Mesenchymal stem cell (in vitro differentiated cells and primary cell): Measurements from ENCODE around the gene DGKD. TPM values are rescaled to one million over a fixed set of nuclear protein-coding genes. Genes with fewer than 3 reads are reported as not detected.

Source experiments
- DNase-seq: peaks from one replicate; pipeline ENCODE4 v3.0.0-alpha.2; 2013
- H2AFZ ChIP-seq: one replicate; pipeline ENCODE4 v1.6.1; 2013; ENCODE audit warnings: low read depth, mild to moderate bottlenecking, control low read depth, inconsistent platforms, low read length, moderate library complexity
- H2AK5ac ChIP-seq: 2 replicates; pipeline ENCODE4 v1.6.1; 2013; ENCODE audit warnings: low read length, moderate library complexity, mild to moderate bottlenecking, inconsistent platforms; ENCODE audit not compliant: severe bottlenecking
- H2BK120ac ChIP-seq: one replicate; pipeline ENCODE4 v1.6.1; 2013; ENCODE audit warnings: low read depth, mild to moderate bottlenecking, inconsistent platforms, low read length, moderate library complexity
- H2BK12ac ChIP-seq, 2 experiments: one replicate each; pipeline ENCODE4 v1.6.1; 2013; ENCODE audit warnings: inconsistent platforms in 2 of 2, low read length in 2 of 2, mild to moderate bottlenecking in 2 of 2, moderate library complexity in 2 of 2, control low read depth in 1 of 2
- H2BK15ac ChIP-seq: one replicate; pipeline ENCODE4 v1.6.1; 2013; ENCODE audit warnings: mild to moderate bottlenecking, low read depth, inconsistent platforms; ENCODE audit not compliant: poor library complexity, severe bottlenecking
- H2BK5ac ChIP-seq: 2 replicates; pipeline ENCODE4 v1.6.1; 2013; ENCODE audit warnings: low read depth, mild to moderate bottlenecking, low read length, control low read depth, inconsistent platforms; ENCODE audit not compliant: poor library complexity, severe bottlenecking
- H3K14ac ChIP-seq, 2 experiments: one replicate each; pipeline ENCODE4 v1.6.1; 2013; ENCODE audit warnings: inconsistent platforms in 2 of 2, low read length in 2 of 2, control low read depth in 1 of 2, mild to moderate bottlenecking in 1 of 2, moderate library complexity in 1 of 2
- H3K18ac ChIP-seq, 2 experiments: one replicate each; pipeline ENCODE4 v1.6.1; 2013; ENCODE audit warnings: inconsistent platforms in 2 of 2, low read length in 2 of 2, control low read depth in 1 of 2, low read depth in 1 of 2, mild to moderate bottlenecking in 1 of 2
- H3K23ac ChIP-seq, 2 experiments: one replicate each; pipeline ENCODE4 v1.6.1; 2013; ENCODE audit warnings: inconsistent platforms in 2 of 2, low read length in 2 of 2, mild to moderate bottlenecking in 2 of 2, moderate library complexity in 2 of 2, control low read depth in 1 of 2
- H3K27ac ChIP-seq: 2 replicates; pipeline ENCODE4 v1.5.1; 2013; ENCODE audit warnings: mild to moderate bottlenecking, moderate library complexity, low read length, control low read depth, inconsistent platforms; ENCODE audit not compliant: poor library complexity, severe bottlenecking
- H3K27me3 ChIP-seq, 2 experiments: 2 replicates each; pipeline versions ENCODE4 v1.6.1 to v1.7.0; 2013; ENCODE audit warnings: low read length in 2 of 2, mild to moderate bottlenecking in 2 of 2, moderate library complexity in 2 of 2, control low read depth in 1 of 2, inconsistent platforms in 1 of 2; ENCODE audit not compliant: control insufficient read depth in 1 of 2, insufficient read depth in 1 of 2
- H3K36me3 ChIP-seq, 2 experiments: 2 replicates each; pipeline versions ENCODE4 v1.6.1 to v1.7.0; 2013; ENCODE audit warnings: low read length in 2 of 2, control low read depth in 1 of 2, inconsistent platforms in 1 of 2, low read depth in 1 of 2, mild to moderate bottlenecking in 1 of 2; ENCODE audit not compliant: insufficient read depth in 2 of 2, control insufficient read depth in 1 of 2
- H3K4ac ChIP-seq, 2 experiments: one replicate each; pipeline ENCODE4 v1.6.1; 2013; ENCODE audit warnings: inconsistent platforms in 2 of 2, low read length in 2 of 2, mild to moderate bottlenecking in 2 of 2, moderate library complexity in 2 of 2, control low read depth in 1 of 2, low read depth in 1 of 2
- H3K4me1 ChIP-seq: 2 replicates; pipeline ENCODE4 v1.6.1; 2013; ENCODE audit warnings: low read depth, low read length, control low read depth; ENCODE audit not compliant: control insufficient read depth, insufficient read depth
- H3K4me2 ChIP-seq: 2 replicates; pipeline ENCODE4 v1.6.1; 2013; ENCODE audit warnings: low read length, mild to moderate bottlenecking, inconsistent platforms; ENCODE audit not compliant: poor library complexity, severe bottlenecking
- H3K4me3 ChIP-seq, 2 experiments: 2 replicates each; pipeline versions ENCODE4 v1.5.1 to v1.7.0; 2013; ENCODE audit warnings: low read length in 2 of 2, mild to moderate bottlenecking in 2 of 2, control low read depth in 1 of 2, low read depth in 1 of 2; ENCODE audit not compliant: insufficient read depth in 1 of 2
- H3K79me1 ChIP-seq: replicated peaks from 2 replicates; pipeline ENCODE4 v1.6.1; 2013; ENCODE audit warnings: mild to moderate bottlenecking, control low read depth, low read length, inconsistent platforms; ENCODE audit not compliant: poor library complexity, severe bottlenecking
- H3K9ac ChIP-seq: 2 replicates; pipeline ENCODE4 v1.7.0; 2013; ENCODE audit warnings: mild to moderate bottlenecking, low read length, moderate library complexity
- H3K9me3 ChIP-seq: 2 replicates; pipeline ENCODE4 v1.7.0; 2013; ENCODE audit warnings: mild to moderate bottlenecking, low read length; ENCODE audit not compliant: control insufficient read depth
- H4K8ac ChIP-seq: one replicate; pipeline ENCODE4 v1.6.1; 2013; ENCODE audit warnings: inconsistent platforms, mild to moderate bottlenecking, low read length, moderate library complexity
- H4K91ac ChIP-seq: one replicate; pipeline ENCODE4 v1.6.1; 2013; ENCODE audit warnings: mild to moderate bottlenecking, low read length, inconsistent platforms
- WGBS: methylation state at CpG from one replicate; pipeline ENCODE4 v1.1.7; 2013; ENCODE audit warnings: mixed read lengths; 5-methylcytosine and 5-hydroxymethylcytosine counted together
- small RNA-seq: library from polyadenylated mRNA; stranded (forward); fragments of <200 nt; extraction: miRNeasy Mini kit (QIAGEN cat#:217004); gene quantifications from one replicate; pipeline ENCODE3, GENCODE V24; 2013; ENCODE audit warnings: low read depth

Gene DGKD

GRCh38 chr2:233519787-233520611 is 165.7 kb downstream of the DGKD start:
- peaks cover 12 to 79% of the 10 kb centered on the region in 2 experiments for H3K36me3 ChIP-seq
- no peak overlapping the region for H2BK5ac ChIP-seq
- no peak overlapping the region for H3K27ac ChIP-seq
- no peaks in the 10 kb centered on the region for H3K4me1 ChIP-seq
- H3K18ac ChIP-seq, result no peak overlapping the region
- no peak overlapping the region for H3K23ac ChIP-seq
- no CpG with 5 or more reads among the region's 3 CpGs for WGBS
- H2AFZ ChIP-seq, result no peak overlapping the region
- H3K9me3 ChIP-seq, result no peaks in the 10 kb centered on the region
- no peak overlapping the region for H3K4me2 ChIP-seq
- no peak overlapping the region for H2BK12ac ChIP-seq
- H3K79me1 ChIP-seq, result peaks cover 2% of the 10 kb centered on the region
- H4K8ac ChIP-seq, result no peak overlapping the region
- H3K9ac ChIP-seq, result no peak overlapping the region
- no peak overlapping the region for H4K91ac ChIP-seq
- H2BK15ac ChIP-seq, result no peak overlapping the region
- no peak overlapping the region for H3K14ac ChIP-seq
- no peaks in the 10 kb centered on the region for H3K27me3 ChIP-seq
- no peak overlapping the region for H2AK5ac ChIP-seq
- H2BK120ac ChIP-seq, result no peak overlapping the region
- no peak for DNase-seq
- no peak overlapping the region for H3K4ac ChIP-seq
- H3K4me3 ChIP-seq, result no peak overlapping the region

Small RNA genes within 50 kb of the gene (small RNA-seq; reads per million reads assigned to genes)
- gene RF00019, result not detected
